Heart right ventricle (tissue), 16 donors: Measurements from ENCODE around the gene CAVIN2. TPM values are rescaled to one million over a fixed set of nuclear protein-coding genes. Genes with fewer than 3 reads are reported as not detected.

Source experiments
- ATAC-seq, 8 donors: fragments of 200-7000 bp; cut with Tn5 transposase; one replicate each; pipeline ENCODE4 v1.9.1; 2020; ENCODE audit warnings: mild to moderate bottlenecking in 8 of 8, moderate library complexity in 8 of 8, moderate number of reproducible peaks in 1 of 8
- DNase-seq, 2 donors: peaks; one replicate each; pipeline ENCODE4 v3.0.0-alpha.2; 2020
- H3K27ac ChIP-seq, 10 donors: fragments of 200-600 bp; sonication (generic) in 2 of 10; one replicate each; pipeline versions ENCODE4 v1.5.0 to v1.8.0; 2020 to 2022; ENCODE audit warnings: mild to moderate bottlenecking in 3 of 10
- H3K27me3 ChIP-seq, 7 donors: fragments of 200-600 bp; one replicate each; pipeline ENCODE4 v1.8.0; 2021 to 2022; ENCODE audit warnings: mild to moderate bottlenecking in 2 of 7
- H3K36me3 ChIP-seq, 9 donors: fragments of 200-600 bp; sonication (generic) in 1 of 9; one replicate each; pipeline versions ENCODE4 v1.5.0 to v1.8.0; 2020 to 2022; ENCODE audit warnings: mild to moderate bottlenecking in 2 of 9
- H3K4me1 ChIP-seq, 9 donors: fragments of 200-600 bp; sonication (generic) in 1 of 9; one replicate each; pipeline versions ENCODE4 v1.5.0 to v1.8.0; 2020 to 2022; ENCODE audit warnings: mild to moderate bottlenecking in 4 of 9
- H3K4me3 ChIP-seq, 10 donors: fragments of 200-600 bp; sonication (generic) in 2 of 10; one replicate each; pipeline versions ENCODE4 v1.5.0 to v1.8.0; 2020 to 2022; ENCODE audit warnings: mild to moderate bottlenecking in 7 of 10, moderate library complexity in 2 of 10
- H3K9me3 ChIP-seq, 11 donors: fragments of 200-600 bp in 10 of 11; sonication (generic) in 2 of 11; one replicate each; pipeline versions ENCODE4 v1.5.0 to v1.8.0; 2013 to 2022; ENCODE audit warnings: mild to moderate bottlenecking in 2 of 11, control low read depth in 1 of 11, moderate library complexity in 1 of 11
- CTCF ChIP-seq, 9 donors: fragments of 200-600 bp; sonication (generic) in 2 of 9; IDR thresholded peaks; one replicate each; pipeline versions ENCODE4 v1.5.0 to v1.8.0; 2021 to 2022; ENCODE audit warnings: antibody characterized with exemption in 9 of 9, mild to moderate bottlenecking in 5 of 9, moderate library complexity in 1 of 9
- WGBS, 2 donors: extraction: QIAGEN DNeasy Blood & Tissue Kit; methylation state at CpG; one replicate each; pipeline ENCODE4 v1.1.7; 2013; ENCODE audit warnings: inconsistent platforms in 1 of 2; 5-methylcytosine and 5-hydroxymethylcytosine counted together
- intact Hi-C, 10 donors: fragments of 100-400 bp; cut with DNase I; formaldehyde crosslinking; loops; one replicate each; pipeline versions ENCODE4 v1.11.1 to v1.14.2; 2022
- polyA plus RNA-seq, 2 donors: library from polyadenylated mRNA; stranded (reverse); fragments of 200-250 nt; gene quantifications; one replicate each; pipeline ENCODE4 v1.2.3, GENCODE V29; 2013
- total RNA-seq, 10 donors: library from RNA; stranded (reverse); fragmentation: NEBNext Ultra II Directional in 3 of 10; extraction: Animal tissue kit (Norgen Biotek cat#: 25700) in 3 of 10; gene quantifications; one replicate each; pipeline versions ENCODE4 v1.2.1 to v1.2.4, GENCODE V29; 2021 to 2023
- donor health status: Arrhythmogenic right ventricular cardiomyopathy.
- donor health status: ischemic (EF 13 %, LVEDD 7.1; RV severe dilation, severe dysfunction).
- donor health status: healthy with polysubstance abuse.
- donor health status: DM: no; HTN: yes; CAD: no.
- donor health status: DM: no; HTN: no; CAD: no.
- donor health status: ischemic (EF 25% LVEDD 6.9; RV normal size, moderate dysfunction).
- donor health status: ischemic (EF 25% LVEDD 5.7; RV mildly dilated, moderate dysfunction).
- donor health status: healthy.
- donor health status: DM: yes; HTN: yes; CAD: no.
- donor health status: Ischemic cardiomyopathy.
- donor health status: ischemic (EF 35%, LVEDD 5.7; RV mildly dilated, moderate dysfunction).
- donor health status: nonischemic (EF 11% LVEDD 7.7; RV severe dilation, severe dysfunction).
- donor health status: DM: yes; HTN: yes; CAD: no.
- donor health status: PGD.
- donor health status: ischemic (EF 29% LVEDD 5.4; RV normal size, mild dysfunction).
- donor health status: nonischemic (EF 23%, LVEDD 6.1; RV moderate dilation, normal function).

CAVIN2 gene
- total and polyA plus RNA-seq, 12 donors: 31.5 to 126 (median 91.3) TPM

GRCh38 chr2:191853843-191854242 lies 7.0 kb upstream of the CAVIN2 start:
- no peaks in the 10 kb centered on the region for H3K27me3 ChIP-seq
- peaks cover 0 to 3% (median 0%) of the 10 kb centered on the region in 11 donors for H3K9me3 ChIP-seq
- H3K36me3 ChIP-seq: no peaks in the 10 kb centered on the region
- TF ChIP-seq CTCF (IDR thresholded peaks at IDR 0.05): no peak
- peaks cover 10 to 60% (median 38%) of the 10 kb centered on the region in 9 donors for H3K4me1 ChIP-seq
- no peak for DNase-seq
- intact Hi-C loops: no loop called here
- no peak overlapping the region for H3K4me3 ChIP-seq
- WGBS, 2 donors: 58 to 70% methylated on average over 4 of the region's 4 CpGs
- no peak for ATAC-seq
- peak overlapping the region; percentile 5 to 79 (median 67) for H3K27ac ChIP-seq

GRCh38 chr2:191851158-191851557 lies 4.3 kb upstream of the CAVIN2 start:
- ATAC-seq: no peak
- peaks cover 18 to 65% (median 47%) of the 10 kb centered on the region in 9 donors for H3K4me1 ChIP-seq

GRCh38 chr2:191848771-191849767 lies 2.2 kb upstream of the CAVIN2 start:
- ATAC-seq: no peak
- peak overlapping the region in 8 of 10 donors; percentile 6 to 97 (median 52) for H3K27ac ChIP-seq
- H3K4me3 ChIP-seq: no peak overlapping the region
- intact Hi-C loops: loop anchor here in 5 of 10 donors (5.0 to 10.0 kb wide), 4 partner anchors 56 to 178 kb away; no protein-coding TSS in a partner anchor
- no peak for DNase-seq
- H3K9me3 ChIP-seq: no peaks in the 10 kb centered on the region
- no peaks in the 10 kb centered on the region for H3K27me3 ChIP-seq
- TF ChIP-seq CTCF (IDR thresholded peaks at IDR 0.05): no peak
- WGBS, 2 donors: 71 to 74% methylated on average over 7 of the region's 7 CpGs
- peaks cover 10 to 57% (median 43%) of the 10 kb centered on the region in 9 donors for H3K4me1 ChIP-seq
- no peaks in the 10 kb centered on the region for H3K36me3 ChIP-seq

More at GRCh38 chr2:191851158-191851557, 4.3 kb upstream of the CAVIN2 start:
- DNase-seq: no peak
- Histone ChIP-seq H3K9me3 (no peaks in the 10 kb centered on the region), H3K4me3 (no peak overlapping the region), H3K36me3 (no peaks in the 10 kb centered on the region), H3K27me3 (no peaks in the 10 kb centered on the region), H3K27ac (peak overlapping the region in 1 of 10 donors; percentile 12)
- WGBS, 2 donors: 77 to 82% methylated on average over 5 of the region's 5 CpGs
- no peak for TF ChIP-seq CTCF (IDR thresholded peaks at IDR 0.05)
- intact Hi-C loops: no loop called here

- DNase-seq (no peak), ATAC-seq (no peak)
- peak overlapping the region in 8 of 10 donors; percentile 62 to 81 (median 76) for H3K4me3 ChIP-seq
- no peak for TF ChIP-seq CTCF (IDR thresholded peaks at IDR 0.05)
- H3K9me3 ChIP-seq: no peaks in the 10 kb centered on the region
- peaks cover 0 to 8% (median 0%) of the 10 kb centered on the region in 9 donors for H3K36me3 ChIP-seq
- H3K4me1 ChIP-seq: peaks cover 10 to 49% (median 36%) of the 10 kb centered on the region in 9 donors
- H3K27me3 ChIP-seq: no peaks in the 10 kb centered on the region
- intact Hi-C loops: loop anchor here in 5 of 10 donors (2.0 to 10.0 kb wide), 5 partner anchors 19 to 180 kb away; no protein-coding TSS in a partner anchor
- H3K27ac ChIP-seq: peak overlapping the region; percentile 87 to 97 (median 94)
- WGBS, 2 donors: 13 to 20% methylated on average over 4 of the region's 4 CpGs
Observed at GRCh38 chr2:191847764-191848163, 876 bp upstream of the CAVIN2 start.
